HuH-7 (cell line): ENCODE measurements around the gene GPBP1L1.
"Not testable (repeated sequence)": the region's sequence is repeated elsewhere in the genome, so short reads cannot be mapped to it uniquely, and the experiment has no call there.

Experiments
- DNase-seq: peaks from one replicate; pipeline ENCODE4 v3.0.0; 2011; ENCODE audit warnings: low spot score

Gene GPBP1L1

GRCh38 chr1:45686288-45687013, at the start of gene GPBP1L1:
Gene GPBP1L1, minus strand, starts transcription at chr1:45686533. Its CDS starts 27,446 bp downstream, at chr1:45659087.
- peak; percentile 91 for DNase-seq

- no peak for DNase-seq
Measured at GRCh38 chr1:45730780-45731319, 44.5 kb upstream of the GPBP1L1 start.

GRCh38 chr1:45730075-45730779, 43.9 kb upstream of the GPBP1L1 start:
- DNase-seq: no peak

- DNase-seq: not testable (repeated sequence)
Measured at GRCh38 chr1:45726007-45726406, 39.7 kb upstream of the GPBP1L1 start.

- DNase-seq: no peak
Measured at GRCh38 chr1:45723248-45723930, 37.1 kb upstream of the GPBP1L1 start.

- no peak for DNase-seq
Measured at GRCh38 chr1:45722809-45723208, 36.5 kb upstream of the GPBP1L1 start.

GRCh38 chr1:45721207-45721606, 34.9 kb upstream of the GPBP1L1 start:
- no peak for DNase-seq

- no peak for DNase-seq
Measured at GRCh38 chr1:45718289-45718688, 32.0 kb upstream of the GPBP1L1 start.

GRCh38 chr1:45717386-45717785, 31.1 kb upstream of the GPBP1L1 start:
- not testable (repeated sequence) for DNase-seq

GRCh38 chr1:45716700-45717099, 30.4 kb upstream of the GPBP1L1 start:
- DNase-seq: no peak

GRCh38 chr1:45713711-45714110, 27.4 kb upstream of the GPBP1L1 start:
- DNase-seq: no peak

GRCh38 chr1:45704637-45705036, 18.3 kb upstream of the GPBP1L1 start:
- DNase-seq: no peak

- DNase-seq: no peak
Measured at GRCh38 chr1:45694823-45695222, 8.5 kb upstream of the GPBP1L1 start.

- DNase-seq: not testable (repeated sequence)
Measured at GRCh38 chr1:45693811-45694210, 7.5 kb upstream of the GPBP1L1 start.

GRCh38 chr1:45687754-45688740, 1.7 kb upstream of the GPBP1L1 start, which contains the start of gene TMEM69:
Gene TMEM69, plus strand, starts transcription at chr1:45688181. Its CDS starts 2,888 bp downstream, at chr1:45691069.
- DNase-seq: peak; percentile 75

GRCh38 chr1:45687014-45687753, 851 bp upstream of the GPBP1L1 start:
- peak; percentile 93 for DNase-seq

GRCh38 chr1:45686015-45686287, 382 bp downstream of the GPBP1L1 start:
- DNase-seq: no peak

- no peak for DNase-seq
Measured at GRCh38 chr1:45685308-45686014, 872 bp downstream of the GPBP1L1 start.

- DNase-seq: no peak
Measured at GRCh38 chr1:45684402-45684801, 1.9 kb downstream of the GPBP1L1 start.

- no peak for DNase-seq
Measured at GRCh38 chr1:45682942-45683341, 3.4 kb downstream of the GPBP1L1 start.
